Hepatocyte (in vitro differentiated cells): ENCODE results near the gene CNPY4. TPM values are rescaled to one million over a fixed set of nuclear protein-coding genes. Genes with fewer than 3 reads are reported as not detected.

Experiments used
- DNase-seq: peaks from one replicate; pipeline ENCODE4 v3.0.0-alpha.2; 2016; ENCODE audit warnings: low spot score
- H2AFZ ChIP-seq: fragments of 200-600 bp; sonication (generic); 2 replicates; pipeline ENCODE4 v1.6.0; 2016; ENCODE audit warnings: antibody characterized with exemption, mild to moderate bottlenecking
- H3K27ac ChIP-seq: fragments of 200-600 bp; sonication (generic); 2 replicates; pipeline ENCODE4 v1.5.1; 2016; ENCODE audit warnings: mild to moderate bottlenecking
- H3K27me3 ChIP-seq: fragments of 200-600 bp; sonication (generic); 2 replicates; pipeline ENCODE4 v1.6.1; 2016
- H3K36me3 ChIP-seq: fragments of 200-600 bp; sonication (generic); replicated peaks from 2 replicates; pipeline ENCODE4 v1.5.1; 2016; ENCODE audit warnings: low read depth; ENCODE audit not compliant: insufficient read depth
- H3K4me1 ChIP-seq: fragments of 200-600 bp; sonication (generic); 2 replicates; pipeline ENCODE4 v1.5.1; 2016; ENCODE audit warnings: mild to moderate bottlenecking, moderate library complexity; ENCODE audit not compliant: insufficient read depth
- H3K4me2 ChIP-seq: fragments of 200-600 bp; sonication (generic); 2 replicates; pipeline ENCODE4 v1.6.0; 2016
- H3K4me3 ChIP-seq: fragments of 200-600 bp; sonication (generic); 2 replicates; pipeline ENCODE4 v1.5.1; 2016; ENCODE audit warnings: mild to moderate bottlenecking
- H3K79me2 ChIP-seq: fragments of 200-600 bp; sonication (generic); 2 replicates; pipeline ENCODE4 v1.6.0; 2017; ENCODE audit warnings: mild to moderate bottlenecking
- H3K9me2 ChIP-seq: fragments of 200-600 bp; sonication (generic); replicated peaks from 2 replicates; pipeline ENCODE4 v1.6.0; 2017; ENCODE audit warnings: mild to moderate bottlenecking; ENCODE audit not compliant: insufficient read depth
- H3K9me3 ChIP-seq: fragments of 200-600 bp; sonication (generic); 2 replicates; pipeline ENCODE4 v1.5.1; 2016; ENCODE audit warnings: low read depth, mild to moderate bottlenecking
- H4K20me1 ChIP-seq: fragments of 200-600 bp; sonication (generic); 2 replicates; pipeline ENCODE4 v1.6.0; 2016; ENCODE audit warnings: mild to moderate bottlenecking; ENCODE audit not compliant: insufficient read depth, poor library complexity, severe bottlenecking
- EZH2 ChIP-seq: fragments of 200-600 bp; sonication (generic); IDR thresholded peaks from 2 replicates; pipeline ENCODE4 v1.6.1; 2016; ENCODE audit warnings: antibody characterized with exemption, mild to moderate bottlenecking, borderline replicate concordance
- EZH2phosphoT487 ChIP-seq: fragments of 200-600 bp; sonication (generic); IDR thresholded peaks from one replicate; pipeline ENCODE4 v1.6.1; 2018; ENCODE audit warnings: antibody characterized with exemption, mild to moderate bottlenecking, low read depth, moderate library complexity; ENCODE audit not compliant: unreplicated experiment, severe bottlenecking
- WGBS: methylation state at CpG from one replicate; pipeline ENCODE4 v1.1.6; 2016; ENCODE audit warnings: low lambda C conversion rate; ENCODE audit errors: missing lambda C conversion rate; 5-methylcytosine and 5-hydroxymethylcytosine counted together
- polyA plus RNA-seq: library from polyadenylated mRNA; unstranded; fragments of >200 nt; fragmentation: Nextera tagmentation; extraction: Ambion mirVana; gene quantifications from 2 replicates; pipeline ENCODE4 v1.2.1, GENCODE V29; 2016
- total RNA-seq: library from RNA; depleted of rRNA; stranded (reverse); fragments of >200 nt; gene quantifications from 2 replicates; pipeline ENCODE4 v1.2.3, GENCODE V29; 2014
- TF ChIP-seq, protein P1 (sequence below): fragments of 200-600 bp; sonication (generic); IDR thresholded peaks from 2 replicates; pipeline ENCODE4 v1.5.1; 2016; ENCODE audit warnings: antibody characterized with exemption, mild to moderate bottlenecking; ENCODE audit not compliant: poor library complexity

CNPY4 gene, protein sequence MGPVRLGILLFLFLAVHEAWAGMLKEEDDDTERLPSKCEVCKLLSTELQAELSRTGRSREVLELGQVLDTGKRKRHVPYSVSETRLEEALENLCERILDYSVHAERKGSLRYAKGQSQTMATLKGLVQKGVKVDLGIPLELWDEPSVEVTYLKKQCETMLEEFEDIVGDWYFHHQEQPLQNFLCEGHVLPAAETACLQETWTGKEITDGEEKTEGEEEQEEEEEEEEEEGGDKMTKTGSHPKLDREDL
- total RNA-seq (19.5 and 28.1 TPM in 2 replicates), polyA plus RNA-seq (21.3 and 27.4 TPM in 2 replicates)

DNA sequence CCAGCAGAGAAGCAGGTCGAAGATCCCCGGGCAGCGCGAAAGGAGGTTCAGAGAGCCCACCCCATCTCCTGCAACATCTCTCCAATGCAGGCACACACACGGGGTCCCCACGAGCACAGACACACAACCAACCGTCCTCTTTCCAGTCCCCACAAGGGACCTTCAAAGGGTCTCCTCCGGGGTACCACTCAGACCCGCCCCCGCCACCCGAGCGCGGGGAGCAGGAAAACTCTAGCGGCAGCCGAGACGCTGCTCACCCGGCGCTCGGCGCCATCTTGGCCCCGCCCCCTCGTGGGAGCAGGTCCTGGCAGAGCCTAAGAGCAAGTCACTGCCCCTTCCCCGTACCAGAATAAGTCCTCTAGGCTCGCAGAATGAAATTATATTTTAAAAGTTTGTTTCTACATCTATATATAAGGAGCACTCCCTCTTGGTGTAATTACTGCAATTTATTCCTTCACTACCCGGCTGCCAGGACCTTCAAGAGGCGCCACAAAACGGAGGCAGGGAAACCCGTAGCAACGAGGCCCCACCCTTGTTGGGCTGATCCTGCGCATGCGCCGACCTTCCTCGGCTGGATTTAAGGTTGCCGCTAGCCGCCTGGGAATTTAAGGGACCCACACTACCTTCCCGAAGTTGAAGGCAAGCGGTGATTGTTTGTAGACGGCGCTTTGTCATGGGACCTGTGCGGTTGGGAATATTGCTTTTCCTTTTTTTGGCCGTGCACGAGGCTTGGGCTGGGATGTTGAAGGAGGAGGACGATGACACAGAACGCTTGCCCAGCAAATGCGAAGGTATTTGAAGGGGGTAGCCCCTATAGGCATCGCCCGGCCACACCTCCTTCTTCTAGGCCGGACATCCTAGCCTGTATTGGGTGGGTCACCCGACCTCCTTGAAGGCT, at the start of gene CNPY4, which contains the start of gene TAF6:
Gene CNPY4 (plus strand): TSS at position 563 of the 898 bp plus-strand sequence. CDS start 111 bp downstream, at position 674.
Gene TAF6 (minus strand): TSS at position 287 of the 898 bp plus-strand sequence. CDS start 5,149 bp downstream, outside the sequence.
- peak; percentile 97 for DNase-seq
- 1% methylated on average over 48 of the region's 49 CpGs for WGBS
- peak within 1 kb of the TSS; percentile 47 for H2AFZ ChIP-seq
- H3K27ac ChIP-seq = peak within 1 kb of the TSS; percentile 90
- no peaks in the 10 kb centered on the region for H3K9me3 ChIP-seq
- no peaks in the 10 kb centered on the region for H4K20me1 ChIP-seq
- no peak for TF ChIP-seq EZH2
- TF ChIP-seq, protein P1, sequence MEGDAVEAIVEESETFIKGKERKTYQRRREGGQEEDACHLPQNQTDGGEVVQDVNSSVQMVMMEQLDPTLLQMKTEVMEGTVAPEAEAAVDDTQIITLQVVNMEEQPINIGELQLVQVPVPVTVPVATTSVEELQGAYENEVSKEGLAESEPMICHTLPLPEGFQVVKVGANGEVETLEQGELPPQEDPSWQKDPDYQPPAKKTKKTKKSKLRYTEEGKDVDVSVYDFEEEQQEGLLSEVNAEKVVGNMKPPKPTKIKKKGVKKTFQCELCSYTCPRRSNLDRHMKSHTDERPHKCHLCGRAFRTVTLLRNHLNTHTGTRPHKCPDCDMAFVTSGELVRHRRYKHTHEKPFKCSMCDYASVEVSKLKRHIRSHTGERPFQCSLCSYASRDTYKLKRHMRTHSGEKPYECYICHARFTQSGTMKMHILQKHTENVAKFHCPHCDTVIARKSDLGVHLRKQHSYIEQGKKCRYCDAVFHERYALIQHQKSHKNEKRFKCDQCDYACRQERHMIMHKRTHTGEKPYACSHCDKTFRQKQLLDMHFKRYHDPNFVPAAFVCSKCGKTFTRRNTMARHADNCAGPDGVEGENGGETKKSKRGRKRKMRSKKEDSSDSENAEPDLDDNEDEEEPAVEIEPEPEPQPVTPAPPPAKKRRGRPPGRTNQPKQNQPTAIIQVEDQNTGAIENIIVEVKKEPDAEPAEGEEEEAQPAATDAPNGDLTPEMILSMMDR = no peak
- no peak for TF ChIP-seq EZH2phosphoT487
- H3K9me2 ChIP-seq = no peaks in the 10 kb centered on the region
- H3K4me3 ChIP-seq = peak within 1 kb of the TSS; percentile 85
- H3K4me1 ChIP-seq = peaks cover 12% of the 10 kb centered on the region
- peaks cover 25% of the 10 kb centered on the region for H3K79me2 ChIP-seq
- H3K36me3 ChIP-seq = no peaks in the 10 kb centered on the region
- H3K27me3 ChIP-seq = no peaks in the 10 kb centered on the region
- peak within 1 kb of the TSS; percentile 72 for H3K4me2 ChIP-seq

GRCh38 chr7:100069991-100070390, 49.4 kb upstream of the CNPY4 start:
- H3K27me3 ChIP-seq = no peaks in the 10 kb centered on the region
- peaks cover 23% of the 10 kb centered on the region for H3K79me2 ChIP-seq
- H3K9me2 ChIP-seq = no peaks in the 10 kb centered on the region
- H3K4me2 ChIP-seq = no peak overlapping the region
- 99% methylated on average over 5 of the region's 5 CpGs for WGBS
- no peak overlapping the region for H3K27ac ChIP-seq
- no peak overlapping the region for H2AFZ ChIP-seq
- DNase-seq = no peak
- H3K4me3 ChIP-seq = no peak overlapping the region
- H3K36me3 ChIP-seq = peaks cover 39% of the 10 kb centered on the region
- H4K20me1 ChIP-seq = no peaks in the 10 kb centered on the region
- TF ChIP-seq EZH2phosphoT487 (no peak), EZH2 (no peak)
- TF ChIP-seq, protein P1 = no peak
- H3K9me3 ChIP-seq = peaks cover 47% of the 10 kb centered on the region
- H3K4me1 ChIP-seq = no peaks in the 10 kb centered on the region

- peaks cover 35% of the 10 kb centered on the region for H3K79me2 ChIP-seq
- H3K9me3 ChIP-seq = peaks cover 47% of the 10 kb centered on the region
- H4K20me1 ChIP-seq = no peaks in the 10 kb centered on the region
- DNase-seq = no peak
- TF ChIP-seq EZH2phosphoT487 (no peak), EZH2 (no peak)
- TF ChIP-seq, protein P1 = no peak
- no peaks in the 10 kb centered on the region for H3K9me2 ChIP-seq
- H3K4me2 ChIP-seq = no peak overlapping the region
- no peak overlapping the region for H3K27ac ChIP-seq
- WGBS = over 99% methylated on average over 11 of the region's 11 CpGs
- H3K27me3 ChIP-seq = no peaks in the 10 kb centered on the region
- no peak overlapping the region for H3K4me3 ChIP-seq
- no peak overlapping the region for H2AFZ ChIP-seq
- no peaks in the 10 kb centered on the region for H3K4me1 ChIP-seq
- peaks cover 45% of the 10 kb centered on the region for H3K36me3 ChIP-seq
Measured at GRCh38 chr7:100071018-100071723, 48.3 kb upstream of the CNPY4 start.
